ENCODE results near the gene RFC3. TPM values are rescaled to one million over a fixed set of nuclear protein-coding genes. Genes with fewer than 3 reads are reported as not detected.

Gene RFC3
- total RNA-seq, 4 donors from 2014 or later = 5.7 to 15.1 (median 7.9) TPM

DNA sequence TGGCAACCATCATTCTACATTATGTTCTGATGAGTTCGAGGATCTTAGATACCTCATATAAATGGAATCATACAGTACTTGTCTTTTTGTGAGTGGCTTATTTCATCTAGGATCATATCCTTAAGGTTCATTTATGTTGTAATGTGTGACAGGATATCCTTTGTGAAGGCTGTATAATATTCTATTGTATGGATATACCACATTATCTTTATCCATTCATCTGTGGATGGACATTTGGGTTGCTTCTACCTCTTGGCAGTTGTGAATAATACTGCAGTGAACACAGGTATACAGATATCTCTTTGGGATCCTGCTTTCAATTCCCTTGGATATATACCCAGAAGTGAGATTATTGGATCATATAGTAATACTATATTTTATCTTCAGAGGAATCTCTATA is 33.2 kb upstream of the RFC3 start:
- no peak for ATAC-seq (ENCODE audit: low FRiP score)
- DNase-seq (ENCODE audit: low spot score) = no peak
- TF ChIP-seq, protein P1, sequence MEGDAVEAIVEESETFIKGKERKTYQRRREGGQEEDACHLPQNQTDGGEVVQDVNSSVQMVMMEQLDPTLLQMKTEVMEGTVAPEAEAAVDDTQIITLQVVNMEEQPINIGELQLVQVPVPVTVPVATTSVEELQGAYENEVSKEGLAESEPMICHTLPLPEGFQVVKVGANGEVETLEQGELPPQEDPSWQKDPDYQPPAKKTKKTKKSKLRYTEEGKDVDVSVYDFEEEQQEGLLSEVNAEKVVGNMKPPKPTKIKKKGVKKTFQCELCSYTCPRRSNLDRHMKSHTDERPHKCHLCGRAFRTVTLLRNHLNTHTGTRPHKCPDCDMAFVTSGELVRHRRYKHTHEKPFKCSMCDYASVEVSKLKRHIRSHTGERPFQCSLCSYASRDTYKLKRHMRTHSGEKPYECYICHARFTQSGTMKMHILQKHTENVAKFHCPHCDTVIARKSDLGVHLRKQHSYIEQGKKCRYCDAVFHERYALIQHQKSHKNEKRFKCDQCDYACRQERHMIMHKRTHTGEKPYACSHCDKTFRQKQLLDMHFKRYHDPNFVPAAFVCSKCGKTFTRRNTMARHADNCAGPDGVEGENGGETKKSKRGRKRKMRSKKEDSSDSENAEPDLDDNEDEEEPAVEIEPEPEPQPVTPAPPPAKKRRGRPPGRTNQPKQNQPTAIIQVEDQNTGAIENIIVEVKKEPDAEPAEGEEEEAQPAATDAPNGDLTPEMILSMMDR (IDR thresholded peaks at IDR 0.05) = no peak

DNA sequence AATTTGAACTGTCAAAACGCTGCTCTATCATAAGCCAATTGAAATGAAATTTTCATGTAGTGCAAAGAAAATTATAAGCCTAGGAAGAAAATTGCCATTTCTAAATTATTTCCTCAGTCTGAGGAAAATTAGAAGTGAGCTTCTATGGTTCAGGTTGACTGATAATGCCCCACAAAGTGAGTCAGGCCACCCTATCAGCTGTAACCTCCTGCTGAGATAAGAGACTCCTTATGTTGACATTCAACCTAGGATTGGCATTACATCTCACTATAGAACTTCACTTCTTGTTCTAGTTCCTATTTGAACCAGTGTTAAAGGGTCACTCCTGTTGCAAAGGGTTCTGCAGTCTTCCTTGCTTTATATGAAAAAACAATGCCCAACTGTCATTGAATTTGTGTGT is 32.6 kb upstream of the RFC3 start:
- TF ChIP-seq, protein P1 (IDR thresholded peaks at IDR 0.05) = no peak
- DNase-seq (ENCODE audit: low spot score) = no peak
- no peak for ATAC-seq (ENCODE audit: low FRiP score)

DNA sequence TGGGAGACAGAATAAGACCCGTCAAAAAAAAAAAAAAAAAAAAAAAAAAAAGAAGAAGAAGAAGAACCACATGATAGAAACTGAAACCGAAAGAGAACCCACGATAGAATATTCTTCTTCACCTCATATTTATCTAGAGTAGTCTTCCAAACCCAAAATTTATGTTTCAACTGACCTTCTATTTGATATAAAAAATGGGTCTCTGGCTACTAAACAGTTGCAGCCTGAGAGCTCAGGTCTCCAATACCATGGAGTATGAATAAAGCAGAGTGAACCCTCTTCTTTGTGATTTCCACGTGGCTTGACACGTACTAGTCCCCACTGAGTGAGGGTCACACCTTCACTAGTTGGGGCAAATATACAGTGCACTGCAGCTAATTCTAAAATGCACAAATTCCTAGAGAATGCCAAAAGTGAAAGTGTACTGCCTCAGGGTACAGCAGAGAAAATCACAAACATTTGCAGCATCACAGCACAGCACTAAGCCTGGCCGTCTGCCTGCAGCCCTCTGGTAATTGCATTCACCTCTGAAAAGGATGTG is 30.8 kb upstream of the RFC3 start:
- TF ChIP-seq, protein P1 (IDR thresholded peaks at IDR 0.05) = no peak
- ATAC-seq (ENCODE audit: low FRiP score) (no peak), DNase-seq (ENCODE audit: low spot score) (no peak)

DNA sequence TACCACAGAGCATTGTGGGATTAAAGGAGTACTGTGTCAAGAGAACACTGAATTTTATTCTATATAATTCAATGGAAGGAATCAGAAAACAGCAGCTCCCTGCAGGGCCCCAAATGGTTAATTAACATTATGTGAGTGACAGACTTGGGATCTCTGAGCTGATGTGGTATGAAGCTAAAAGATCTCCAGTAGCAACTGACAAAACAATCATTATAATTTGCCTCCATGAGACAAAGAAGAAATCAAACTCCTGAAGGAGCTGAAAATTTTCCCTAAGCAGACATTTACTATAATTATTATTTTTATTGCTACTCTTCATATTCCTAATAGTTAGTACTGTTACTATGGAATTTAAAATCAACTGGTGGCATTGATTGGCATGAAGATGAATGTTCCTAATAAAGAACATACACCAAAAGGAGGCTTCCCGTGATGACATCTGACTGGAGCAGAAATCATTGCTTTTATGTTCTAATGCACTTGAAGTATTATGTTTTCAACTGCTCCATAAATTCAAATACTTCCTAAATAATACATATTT is 28.8 kb upstream of the RFC3 start:
- DNase-seq (ENCODE audit: low spot score) = no peak
- TF ChIP-seq, protein P1 (IDR thresholded peaks at IDR 0.05) = no peak
- no peak for ATAC-seq (ENCODE audit: low FRiP score)

DNA sequence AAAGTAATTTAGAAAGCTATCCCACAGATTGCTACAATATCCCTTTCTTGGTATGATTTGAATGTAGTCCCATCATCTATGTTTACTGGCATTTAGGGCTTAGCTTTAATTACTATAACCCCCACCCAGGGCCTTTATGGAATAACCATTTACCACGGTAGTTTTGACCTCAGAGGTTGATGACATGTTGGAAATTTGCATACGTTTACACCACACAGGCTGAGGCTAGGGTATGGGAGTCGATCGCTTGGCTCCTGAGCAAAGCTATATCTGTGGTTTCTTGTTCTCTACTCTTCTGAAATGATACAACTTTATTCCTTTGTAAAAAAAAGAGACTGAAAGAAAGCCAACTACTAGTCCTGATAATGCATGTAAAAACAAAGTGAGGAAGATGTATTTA is 28.2 kb upstream of the RFC3 start:
- ATAC-seq (ENCODE audit: low FRiP score) = no peak

DNA sequence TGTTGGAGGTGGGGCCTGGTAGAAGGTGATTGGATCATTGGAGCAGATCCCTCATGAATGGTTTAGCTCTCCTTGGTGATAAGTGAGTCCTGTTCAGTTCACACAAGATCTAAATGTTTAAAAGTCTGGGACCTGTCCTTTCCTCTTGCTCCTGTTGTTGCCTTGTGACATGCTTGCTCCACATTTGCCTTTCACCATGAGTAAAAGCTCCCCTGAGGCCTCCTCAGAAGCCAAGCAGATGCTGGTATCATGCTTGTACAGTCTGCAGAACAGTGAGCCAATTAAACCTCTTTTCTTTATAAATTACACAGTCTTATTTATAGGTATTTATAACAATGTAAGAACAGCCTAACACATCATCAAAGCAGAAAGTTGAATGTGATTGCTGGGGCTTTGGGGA is 24.2 kb upstream of the RFC3 start:
- DNase-seq (ENCODE audit: low spot score) = no peak
- no peak for ATAC-seq (ENCODE audit: low FRiP score)
- TF ChIP-seq, protein P1 (IDR thresholded peaks at IDR 0.05) = no peak

More for the DNA sequence above, 28.2 kb upstream of the RFC3 start:
- TF ChIP-seq, protein P1 (IDR thresholded peaks at IDR 0.05) = no peak
- no peak for DNase-seq (ENCODE audit: low spot score)

DNA sequence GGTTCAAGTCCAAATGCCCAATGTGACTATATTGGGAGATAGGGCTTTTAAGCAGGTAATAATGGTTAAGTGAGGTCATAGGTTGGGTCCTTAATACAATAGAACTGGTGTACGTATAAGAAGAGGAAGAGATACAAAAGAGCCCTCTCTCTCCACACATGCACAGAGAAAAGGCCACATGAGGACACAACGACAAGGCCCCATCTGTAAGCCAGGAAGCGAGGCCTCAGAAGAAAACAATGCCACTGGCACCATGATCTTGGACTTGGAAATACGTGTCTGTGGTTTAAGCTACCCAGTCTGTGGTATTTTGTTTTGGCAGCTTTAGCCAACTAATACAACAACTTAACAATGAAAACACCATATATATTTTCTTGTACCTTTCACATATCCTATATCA is 23.4 kb upstream of the RFC3 start:
- ATAC-seq (ENCODE audit: low FRiP score) (no peak), DNase-seq (ENCODE audit: low spot score) (no peak)
- TF ChIP-seq, protein P1 (IDR thresholded peaks at IDR 0.05) = no peak

All from omental fat pad (tissue), 4 donors.